Measurements from ENCODE around the gene NRBF2. TPM values are rescaled to one million over a fixed set of nuclear protein-coding genes. Genes with fewer than 3 reads are reported as not detected.

NRBF2 gene
- total and polyA plus RNA-seq, 2 experiments from 2014 or later = 22.9 to 38.3 TPM

DNA sequence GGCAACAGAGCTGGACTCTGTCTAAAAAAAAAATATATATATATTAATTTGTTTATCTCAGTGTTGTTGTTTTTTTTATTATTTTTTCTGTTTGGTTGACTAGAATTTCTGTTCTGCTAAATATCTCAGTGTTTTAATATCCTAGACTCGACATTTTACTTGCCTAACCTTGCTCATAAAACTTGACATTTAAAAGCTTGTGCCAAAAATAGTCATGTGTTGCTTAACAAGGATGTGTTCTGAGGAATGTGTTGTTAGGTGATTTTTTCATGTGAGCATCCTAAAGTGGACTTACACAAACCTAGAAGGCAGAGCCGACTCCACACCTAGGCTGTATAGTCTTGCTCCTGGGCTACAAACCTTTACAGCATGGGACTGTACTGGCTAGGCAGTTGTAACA, 23.1 kb downstream of the NRBF2 start (continued):
- TF ChIP-seq POLR2AphosphoS5 (IDR thresholded peaks at IDR 0.05; ENCODE audit: low read depth) = no peak
- TF ChIP-seq JUNB (IDR thresholded peaks at IDR 0.05; ENCODE audit: unreplicated experiment) = no peak

DNA sequence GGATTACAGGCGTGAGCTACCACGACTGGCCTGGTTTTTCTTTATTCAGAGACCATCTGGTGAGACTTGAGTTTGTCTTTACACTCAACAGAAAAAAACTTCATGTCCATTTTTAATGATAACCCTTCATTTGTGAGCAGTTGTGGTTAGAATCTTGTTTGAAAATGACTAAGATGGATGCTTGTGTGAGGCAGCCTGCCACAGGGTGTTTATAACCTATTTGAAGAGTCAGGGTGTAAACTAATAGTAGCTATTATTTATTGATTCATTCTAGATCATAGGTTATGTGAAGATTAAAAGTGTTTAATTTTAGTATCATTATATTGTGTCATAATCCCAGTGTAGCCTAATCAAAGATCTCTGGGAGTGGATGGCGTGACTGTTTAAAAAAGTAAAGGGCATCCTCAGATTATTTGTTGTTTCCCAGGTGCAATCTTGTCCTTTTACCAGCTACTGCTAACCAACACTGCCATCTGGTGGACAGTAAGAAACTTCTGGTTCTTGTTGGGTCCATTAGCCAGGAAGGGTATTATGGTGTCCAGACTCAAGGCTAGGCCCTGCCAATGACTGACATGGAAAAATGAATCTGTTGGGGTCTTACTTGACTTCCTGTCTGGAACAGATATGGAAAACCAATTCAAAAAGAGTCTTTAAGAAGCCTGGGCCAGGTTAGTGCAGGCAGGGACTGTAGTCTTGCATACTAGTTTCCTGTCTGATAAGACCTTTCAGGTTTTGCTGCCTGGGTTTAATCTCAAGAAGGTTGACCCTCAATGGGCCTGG, 24.9 kb downstream of the NRBF2 start:
- Histone ChIP-seq H4K20me1 (replicated peaks; ENCODE audit: insufficient read depth) (no peaks in the 10 kb centered on the region), H3K27ac (ENCODE audit: low read depth) (no peak overlapping the region), H3K4me1 (ENCODE audit: insufficient read depth) (no peaks in the 10 kb centered on the region), H3F3A (replicated peaks; ENCODE audit: low read depth) (no peaks in the 10 kb centered on the region), H3K79me2 (replicated peaks; ENCODE audit: insufficient read depth) (0 out of 2 replicates have a peak, but pooled peaks cover 3% of the 10 kb centered on the region), H2AFZ (no peak overlapping the region), H3K4me3 (no peak overlapping the region), H3K27me3 (ENCODE audit: insufficient read depth) (no peaks in the 10 kb centered on the region), H3K9me2 (ENCODE audit: insufficient read depth) (no peaks in the 10 kb centered on the region), H3K36me3 (ENCODE audit: insufficient read depth) (peaks cover 18% of the 10 kb centered on the region; the same call in 1 of the 2 replicates), H3K4me2 (no peak overlapping the region)
- H3K4me3 Mint-ChIP-seq = no peak overlapping the region
- peak; percentile 81 for ATAC-seq
- H3K27ac Mint-ChIP-seq = no peak overlapping the region
- peak; percentile 87 to 95 for TF ChIP-seq CTCF (conservative IDR thresholded peaks at IDR 0.05; ENCODE audit: low read depth in 2 of 2)
- no peak for TF ChIP-seq POLR2AphosphoS5 (IDR thresholded peaks at IDR 0.05; ENCODE audit: low read depth)
- no peaks in the 10 kb centered on the region for H3K4me1 Mint-ChIP-seq
- H3K27me3 Mint-ChIP-seq (ENCODE audit: insufficient read depth, low read depth, poor library complexity) = peaks cover 9% of the 10 kb centered on the region
- H3K36me3 Mint-ChIP-seq (ENCODE audit: low read depth) = peaks cover 26% of the 10 kb centered on the region
- DNase-seq (ENCODE audit: low spot score) = peak; percentile 96
- no peaks in the 10 kb centered on the region for H3K9me3 Mint-ChIP-seq

GRCh38 chr10:63161592-63161991, 28.5 kb downstream of the NRBF2 start:
- Mint-ChIP-seq H3K9me3 (no peaks in the 10 kb centered on the region; the same call in 2 of the 3 replicates), H3K4me1 (no peaks in the 10 kb centered on the region), H3K27me3 (ENCODE audit: insufficient read depth, low read depth, poor library complexity) (peaks cover 11% of the 10 kb centered on the region), H3K36me3 (ENCODE audit: low read depth) (peaks cover 3% of the 10 kb centered on the region; the same call in 1 of the 3 replicates), H3K4me3 (no peak overlapping the region), H3K27ac (no peak overlapping the region)
- ATAC-seq (no peak), DNase-seq (ENCODE audit: low spot score) (no peak)
- Histone ChIP-seq H4K20me1 (replicated peaks; ENCODE audit: insufficient read depth) (no peaks in the 10 kb centered on the region), H2AFZ (no peak overlapping the region), H3K27ac (ENCODE audit: low read depth) (no peak overlapping the region), H3K9me2 (ENCODE audit: insufficient read depth) (no peaks in the 10 kb centered on the region), H3K4me3 (no peak overlapping the region), H3F3A (replicated peaks; ENCODE audit: low read depth) (0 out of 2 replicates have a peak, but pooled peaks cover 4% of the 10 kb centered on the region), H3K36me3 (ENCODE audit: insufficient read depth) (no peaks in the 10 kb centered on the region), H3K27me3 (ENCODE audit: insufficient read depth) (no peaks in the 10 kb centered on the region), H3K79me2 (replicated peaks; ENCODE audit: insufficient read depth) (no peaks in the 10 kb centered on the region), H3K4me2 (no peak overlapping the region), H3K4me1 (ENCODE audit: insufficient read depth) (no peaks in the 10 kb centered on the region)
- no peak for TF ChIP-seq STAT1 (IDR thresholded peaks at IDR 0.05; ENCODE audit: unreplicated experiment)
- no peak for TF ChIP-seq CREB1 (CRISPR knock-in tag; IDR thresholded peaks at IDR 0.05; ENCODE audit: low read depth)
- TF ChIP-seq ZNF331 (CRISPR knock-in tag; IDR thresholded peaks at IDR 0.05; ENCODE audit: low read depth) = no peak
- no peak for TF ChIP-seq POLR2AphosphoS5 (IDR thresholded peaks at IDR 0.05; ENCODE audit: low read depth)
- TF ChIP-seq JUNB (IDR thresholded peaks at IDR 0.05; ENCODE audit: unreplicated experiment) = no peak
- TF ChIP-seq CTCF (conservative IDR thresholded peaks at IDR 0.05; ENCODE audit: low read depth in 2 of 2) = no peak
- TF ChIP-seq ZNF114 (CRISPR knock-in tag; IDR thresholded peaks at IDR 0.05) = no peak
- no peak for TF ChIP-seq ETS1 (IDR thresholded peaks at IDR 0.05)
- TF ChIP-seq EZH2phosphoT487 (IDR thresholded peaks at IDR 0.05; ENCODE audit: unreplicated experiment) = no peak
